GM11168 (cell line): ENCODE measurements around the gene HPS4.

ENCODE experiments used
- in situ Hi-C: fragments of 300-500 bp; cut with MboI; formaldehyde crosslinking; loops from one replicate; pipeline ENCODE4 v1.12.0; 2022; ENCODE audit warnings: low sequenced_read_pairs; ENCODE audit not compliant: unreplicated experiment

Gene HPS4

DNA sequence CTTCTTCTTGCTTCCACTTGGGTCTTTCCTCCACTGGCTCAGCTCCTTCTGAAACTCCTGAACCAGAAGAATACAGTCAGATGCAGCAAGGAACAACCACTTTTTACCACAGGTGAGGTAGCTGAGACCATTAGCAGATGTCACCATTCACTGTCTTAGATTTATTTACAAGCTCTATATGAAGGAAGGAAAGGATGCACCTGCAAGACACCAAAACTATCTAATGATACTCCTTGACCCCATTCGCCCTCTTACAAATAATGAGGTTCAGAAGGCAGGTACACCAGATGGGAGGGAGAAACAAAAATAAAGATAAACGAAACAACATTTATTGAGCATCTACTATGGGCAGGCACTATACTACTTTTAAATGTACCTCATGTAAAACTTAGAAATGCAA lies 18.4 kb upstream of the HPS4 start:
- in situ Hi-C loops, result loop anchor here (10.0 kb wide), 1 partner anchor 163 kb away; no protein-coding TSS in a partner anchor

DNA sequence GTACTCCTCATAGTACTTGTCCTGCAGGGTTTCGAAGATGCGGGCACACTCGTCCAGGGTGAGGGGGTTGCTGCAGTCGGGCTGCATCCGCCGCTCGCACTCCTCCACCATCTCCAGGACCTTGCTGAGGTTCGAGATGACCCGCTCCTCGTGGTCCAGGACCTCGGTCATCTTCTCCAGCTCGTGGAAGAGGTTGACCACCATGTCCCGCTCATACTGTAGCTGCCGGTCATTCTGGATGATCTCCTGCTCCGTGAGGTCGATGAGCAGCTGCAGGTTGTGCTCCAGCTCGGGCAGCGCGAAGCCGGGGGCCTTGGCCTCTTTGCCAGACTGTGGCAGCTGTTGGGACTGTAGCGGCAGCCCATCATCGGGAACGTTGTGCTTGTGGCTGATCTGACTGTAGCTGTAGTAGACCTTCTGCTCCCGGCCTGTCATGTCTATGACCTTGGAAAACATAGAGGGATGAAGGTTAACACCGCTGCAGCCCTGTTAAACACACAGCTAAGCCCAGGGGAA lies 15.7 kb upstream of the HPS4 start:
- in situ Hi-C loops, result no loop called here

DNA sequence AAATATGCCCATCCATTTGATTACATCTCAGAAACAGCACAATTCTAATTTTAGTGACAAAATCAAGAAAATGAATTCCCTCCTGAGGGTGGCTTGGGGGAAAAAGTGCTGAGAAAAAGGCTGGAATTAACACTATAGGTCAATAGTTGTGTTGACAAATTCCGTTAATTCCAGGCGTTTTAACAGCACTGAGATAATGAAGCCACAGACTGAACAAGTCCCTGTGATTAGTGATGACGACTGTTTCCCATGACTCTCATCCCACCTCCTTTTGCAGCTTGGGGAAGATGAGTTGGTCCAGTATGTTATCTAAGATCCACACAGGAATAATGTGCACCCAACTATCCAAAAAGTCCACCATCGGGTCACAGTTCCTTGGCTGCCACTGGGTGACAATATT lies 12.9 kb upstream of the HPS4 start:
- in situ Hi-C loops, result no loop called here

DNA sequence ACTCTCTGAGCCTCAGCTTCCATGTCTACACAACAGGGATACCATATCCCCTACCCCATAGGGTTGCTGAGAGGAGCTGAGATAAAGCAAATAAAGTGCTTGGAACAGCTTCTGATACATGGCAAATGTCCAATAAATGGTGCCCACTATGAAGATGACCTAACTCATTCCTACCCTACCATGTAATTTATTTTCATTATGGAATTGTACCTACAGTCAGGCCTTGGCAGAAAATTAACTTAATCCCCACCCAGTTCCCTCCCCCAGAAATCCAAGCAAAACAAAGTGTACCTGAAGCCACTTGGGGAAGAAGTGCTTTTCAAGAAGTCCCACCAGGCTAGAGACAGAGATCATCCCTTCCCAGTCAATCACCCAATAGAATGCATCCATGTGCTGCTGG lies 10.9 kb upstream of the HPS4 start:
- in situ Hi-C loops, result no loop called here

DNA sequence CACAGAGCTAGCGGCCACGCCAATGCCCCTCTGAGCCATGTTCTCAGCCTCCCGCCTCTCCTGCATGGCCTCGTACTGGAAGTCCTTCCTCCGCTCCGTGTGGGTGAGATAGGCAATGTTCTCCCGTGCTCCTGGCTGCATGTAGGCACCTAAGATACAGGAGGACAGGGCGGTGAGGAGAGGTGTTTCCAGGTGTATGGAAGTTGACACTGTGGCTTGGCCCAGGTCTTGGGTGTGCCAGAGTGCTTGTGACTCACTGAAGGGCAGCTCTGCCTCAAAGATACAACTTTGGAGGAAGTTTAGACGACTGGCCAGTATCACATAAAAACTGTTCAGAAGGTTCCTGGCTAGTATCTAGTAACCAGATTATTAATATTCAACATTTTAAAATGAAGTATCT lies 8.6 kb upstream of the HPS4 start:
- in situ Hi-C loops, result no loop called here

DNA sequence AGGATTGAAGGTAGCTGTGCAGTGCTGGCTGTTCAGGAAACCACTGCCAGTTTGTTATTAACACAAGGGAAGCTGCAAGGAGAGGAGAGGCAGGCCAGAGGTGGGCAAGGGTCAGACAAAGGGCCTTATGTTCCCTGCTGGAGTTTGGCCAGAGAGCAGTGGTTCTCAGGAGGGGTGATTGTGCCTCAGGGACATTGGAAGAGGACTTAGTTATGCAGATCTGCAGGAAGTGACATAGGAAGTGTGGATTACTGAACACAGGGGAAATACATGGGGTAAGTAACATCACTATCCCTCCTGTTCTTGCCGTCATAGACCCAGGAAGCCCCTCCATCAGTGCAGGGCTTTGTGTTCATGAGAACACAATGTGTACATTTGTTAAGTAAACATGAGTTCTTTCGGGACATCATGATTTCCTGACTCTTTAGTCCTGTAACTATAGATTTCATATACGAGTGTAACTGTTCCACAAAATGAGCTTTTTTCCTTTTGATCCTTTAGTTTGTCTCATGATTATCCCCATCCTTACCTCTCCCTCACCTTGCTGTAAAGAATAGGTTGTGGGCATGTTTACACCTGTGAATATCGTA lies 6.0 kb upstream of the HPS4 start:
- in situ Hi-C loops, result no loop called here

DNA sequence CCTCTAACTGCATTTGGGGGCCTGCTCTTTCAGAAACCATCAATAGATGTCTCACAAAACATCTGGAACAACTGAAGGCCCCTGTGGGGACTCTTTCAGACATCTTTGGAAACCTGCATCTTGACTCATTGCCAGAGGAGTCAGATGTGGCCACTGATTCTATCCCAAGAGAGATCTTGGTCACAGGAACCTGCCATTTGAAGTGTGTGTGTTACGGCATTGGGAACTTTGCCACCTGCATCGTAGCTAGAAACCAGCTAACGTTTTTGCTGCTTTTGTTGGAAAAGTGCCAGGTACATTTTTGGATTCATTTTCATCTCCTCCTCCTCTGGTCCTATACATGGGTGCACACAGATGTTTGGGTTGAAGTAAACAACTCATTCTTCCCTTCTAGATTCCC lies 4.4 kb upstream of the HPS4 start:
- in situ Hi-C loops, result no loop called here

DNA sequence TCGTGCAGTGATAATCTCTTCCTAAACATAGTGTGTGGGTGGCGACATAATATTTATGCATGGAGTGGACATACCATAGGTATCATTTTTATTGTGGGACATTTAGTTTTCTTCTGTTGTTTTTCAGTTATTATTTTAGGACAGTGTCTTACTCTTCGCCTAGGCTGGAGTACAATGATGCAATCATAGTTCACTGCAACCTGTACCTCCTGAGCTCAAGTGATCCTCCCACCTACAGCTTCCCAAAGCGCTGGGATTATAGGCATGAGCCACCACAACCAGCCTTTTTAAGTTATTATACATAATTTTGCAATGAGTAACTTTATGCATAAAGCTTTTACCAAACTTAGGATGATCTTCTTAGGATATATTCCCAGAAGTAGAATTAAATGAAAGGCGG lies 2.8 kb upstream of the HPS4 start:
- in situ Hi-C loops, result no loop called here

DNA sequence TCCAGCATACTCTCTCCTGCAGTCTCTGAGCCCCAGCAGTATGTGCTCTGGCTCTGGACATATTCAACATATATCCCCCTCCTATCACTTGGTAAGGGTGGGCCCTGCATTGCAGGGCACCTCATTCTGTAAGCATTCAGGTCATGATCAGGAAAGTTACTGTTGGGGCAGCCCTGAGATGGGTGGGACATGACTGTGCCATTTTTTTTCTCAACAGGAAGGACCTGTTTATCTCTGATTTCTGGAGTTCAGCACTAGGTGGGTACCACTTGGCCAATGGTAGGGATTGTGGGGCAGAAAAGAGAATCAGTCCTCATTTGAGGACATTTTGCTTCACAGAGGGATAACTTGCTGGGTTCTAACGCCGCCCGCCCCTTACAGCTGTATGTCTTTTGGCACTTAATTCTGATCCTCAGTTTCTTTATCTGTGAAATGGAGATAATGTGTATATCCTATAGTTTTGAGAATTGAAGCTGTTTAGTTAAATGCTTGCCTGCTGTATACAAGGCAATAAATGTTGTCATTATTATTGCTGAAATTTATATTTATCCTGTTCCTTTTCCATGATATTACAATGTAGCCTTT lies 2.3 kb upstream of the HPS4 start:
- in situ Hi-C loops, result no loop called here

DNA sequence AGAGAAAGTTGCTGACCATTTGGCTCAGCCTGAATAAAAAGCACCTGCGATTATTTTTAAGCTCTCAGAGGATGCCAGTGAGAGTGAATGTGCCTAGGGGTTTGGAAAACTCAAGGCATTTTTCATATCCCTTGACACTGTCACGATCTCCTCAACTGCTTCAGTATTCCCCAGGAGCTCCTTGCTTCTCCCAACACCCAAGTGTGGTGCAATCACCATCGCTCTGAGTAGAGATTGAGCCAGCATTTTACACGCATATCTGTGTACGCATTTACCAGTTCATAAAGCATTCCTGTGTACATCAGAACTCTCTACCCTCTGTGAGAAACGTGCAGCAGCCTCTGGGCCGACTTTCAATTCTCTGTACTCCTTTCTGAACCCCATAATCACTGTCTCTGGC lies 1.4 kb upstream of the HPS4 start:
- in situ Hi-C loops, result no loop called here

DNA sequence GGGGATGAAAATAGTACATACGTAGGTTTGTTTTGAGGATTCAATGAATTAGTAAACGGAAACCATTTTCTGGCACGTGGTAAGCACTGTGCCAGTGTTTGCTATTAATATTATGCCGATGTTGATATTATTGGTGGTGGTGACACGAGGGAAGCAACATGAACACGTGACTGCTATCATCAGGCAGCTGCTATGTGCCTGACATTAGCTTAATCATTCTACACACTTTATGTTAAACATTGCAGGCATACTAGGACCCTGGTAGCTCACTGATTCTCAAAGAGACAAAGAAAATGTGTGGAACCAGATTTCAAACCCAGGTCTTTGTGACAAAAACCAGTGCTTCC lies 750 bp upstream of the HPS4 start:
- in situ Hi-C loops, result no loop called here

DNA sequence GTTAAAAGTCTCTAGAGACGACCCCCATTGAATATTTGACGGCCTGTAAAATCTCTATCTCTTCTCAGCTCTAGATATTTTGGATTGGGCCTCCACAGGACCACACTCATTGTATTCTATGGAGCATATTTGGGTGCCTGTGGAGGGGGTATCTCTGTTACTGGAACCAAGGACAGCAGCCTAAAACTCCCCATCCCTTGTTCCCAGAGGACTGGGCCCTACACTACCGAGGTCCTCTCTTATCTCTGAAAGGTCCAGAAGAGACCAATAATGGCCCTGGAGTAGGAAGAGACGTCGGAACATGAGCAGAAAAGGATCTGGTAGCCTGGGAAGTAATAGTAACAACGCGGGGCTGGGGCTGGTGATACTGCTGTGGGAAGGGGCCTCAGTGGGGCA lies 542 bp downstream of the HPS4 start:
- in situ Hi-C loops, result no loop called here

DNA sequence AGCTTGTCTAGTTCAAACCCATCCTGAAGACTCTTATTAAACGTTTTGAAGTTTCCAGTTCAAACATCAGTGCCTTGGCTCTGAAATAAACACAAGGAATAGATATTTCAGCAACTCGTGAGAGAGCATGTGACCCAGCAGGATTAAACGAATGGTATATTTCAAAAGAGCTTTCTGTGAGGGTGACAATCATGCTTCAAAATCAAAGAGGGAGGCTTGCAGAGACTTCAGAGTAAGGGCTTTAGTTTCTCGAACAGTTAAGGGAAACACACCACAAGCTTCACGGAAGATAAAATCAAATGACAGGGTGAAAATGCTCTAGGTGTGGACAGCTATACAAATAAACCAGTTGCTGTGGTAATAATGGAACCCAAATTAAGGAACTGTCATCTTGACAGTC lies 1.4 kb downstream of the HPS4 start:
- in situ Hi-C loops, result no loop called here

DNA sequence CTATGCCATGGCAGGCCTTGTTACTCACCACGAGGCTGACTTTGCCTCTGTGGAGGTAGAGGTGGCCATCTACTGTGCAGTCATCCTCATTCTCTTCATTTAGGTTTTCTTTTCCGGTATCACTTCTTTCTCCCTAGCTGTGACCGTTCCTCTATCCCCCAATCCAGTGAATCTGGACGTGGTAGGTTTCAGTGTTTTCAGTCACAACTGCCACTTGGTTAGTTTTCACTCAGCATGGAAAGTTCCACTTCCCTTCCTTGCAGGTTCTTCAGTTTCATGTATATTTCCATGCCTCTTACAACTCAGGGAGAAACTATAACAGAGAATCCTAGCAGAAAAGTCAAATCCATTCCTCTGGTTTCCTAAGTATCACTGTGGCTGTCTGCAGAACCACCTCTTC lies 1.9 kb downstream of the HPS4 start:
- in situ Hi-C loops, result no loop called here

DNA sequence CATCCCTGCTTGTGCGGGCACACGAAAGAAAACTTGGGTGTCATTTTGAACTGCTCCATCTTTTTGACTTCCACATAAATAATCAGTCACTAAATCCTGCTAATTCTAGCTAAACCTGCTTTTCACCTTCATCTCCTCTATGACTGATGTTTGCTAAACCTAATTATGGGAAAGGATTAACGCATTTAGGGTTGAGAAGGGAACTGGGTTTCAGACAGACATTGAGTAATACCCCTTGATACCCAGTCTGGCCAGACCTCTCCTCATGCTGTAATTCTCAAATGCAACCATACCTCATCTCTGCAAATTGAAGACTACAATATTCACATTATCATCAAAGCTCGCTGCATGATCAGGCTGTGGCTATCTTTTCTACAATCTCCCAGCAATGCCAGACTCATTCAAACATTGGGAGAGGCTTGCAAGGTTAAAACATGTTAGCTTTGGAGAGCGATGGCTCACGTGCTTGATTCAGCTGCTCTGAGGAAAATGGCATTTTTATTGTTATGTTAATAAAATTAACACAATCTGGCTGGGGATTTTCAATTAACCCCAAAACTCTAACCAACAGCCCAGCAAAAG lies 2.4 kb downstream of the HPS4 start:
- in situ Hi-C loops, result no loop called here

DNA sequence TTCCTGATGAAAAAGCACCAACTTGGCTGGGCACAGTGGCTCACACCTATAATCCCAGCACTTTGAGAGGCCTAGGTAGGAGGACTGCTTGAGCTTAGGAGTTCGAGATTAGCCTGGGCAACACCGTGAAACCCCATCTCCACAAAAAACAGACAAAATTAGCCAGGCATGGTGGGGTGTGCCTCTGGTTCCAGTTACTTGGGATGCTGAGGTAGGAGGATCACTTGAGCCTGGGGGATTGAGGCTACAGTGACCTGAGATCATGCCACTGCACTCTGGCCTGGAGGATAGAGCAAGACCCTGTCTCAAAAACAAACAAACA lies 3.0 kb downstream of the HPS4 start:
- in situ Hi-C loops, result no loop called here

DNA sequence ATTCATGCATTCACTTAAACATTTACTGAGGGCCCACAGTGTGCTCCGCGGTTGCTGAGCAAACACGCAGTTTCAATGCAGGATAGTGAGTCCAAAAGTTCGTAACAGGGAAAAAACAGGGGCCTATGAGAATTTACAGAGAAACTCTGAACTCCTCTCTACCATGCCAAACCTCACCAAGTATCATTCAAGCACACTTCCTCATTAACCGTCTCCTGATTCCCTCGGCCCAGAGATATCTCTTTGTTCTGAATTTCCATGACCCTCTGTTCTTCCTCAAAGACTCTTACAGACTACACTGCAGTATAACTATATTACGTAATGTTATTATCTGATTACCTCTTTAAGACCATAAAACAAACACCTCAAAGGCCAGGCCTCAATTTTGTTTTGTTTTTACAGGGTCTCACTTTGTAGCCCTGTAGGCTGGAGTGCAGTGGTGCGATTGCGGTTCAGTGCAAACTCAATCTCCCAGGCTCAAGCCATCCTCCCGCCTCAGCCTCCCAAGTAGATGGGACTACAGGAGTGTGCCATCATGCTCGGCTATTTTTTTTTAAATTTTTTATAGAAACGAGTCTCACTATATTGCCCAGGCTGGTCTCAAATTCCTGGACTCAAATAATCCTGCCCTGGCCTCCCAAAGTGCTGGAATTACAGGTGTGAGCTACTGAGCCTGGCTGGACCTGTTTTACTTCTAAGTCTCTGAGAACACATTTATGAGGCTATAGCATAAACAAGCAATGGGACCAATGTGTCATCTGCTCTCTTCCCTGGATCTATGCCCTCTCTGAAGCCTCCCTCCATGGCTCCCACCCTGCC lies 3.6 kb downstream of the HPS4 start:
- in situ Hi-C loops, result no loop called here

DNA sequence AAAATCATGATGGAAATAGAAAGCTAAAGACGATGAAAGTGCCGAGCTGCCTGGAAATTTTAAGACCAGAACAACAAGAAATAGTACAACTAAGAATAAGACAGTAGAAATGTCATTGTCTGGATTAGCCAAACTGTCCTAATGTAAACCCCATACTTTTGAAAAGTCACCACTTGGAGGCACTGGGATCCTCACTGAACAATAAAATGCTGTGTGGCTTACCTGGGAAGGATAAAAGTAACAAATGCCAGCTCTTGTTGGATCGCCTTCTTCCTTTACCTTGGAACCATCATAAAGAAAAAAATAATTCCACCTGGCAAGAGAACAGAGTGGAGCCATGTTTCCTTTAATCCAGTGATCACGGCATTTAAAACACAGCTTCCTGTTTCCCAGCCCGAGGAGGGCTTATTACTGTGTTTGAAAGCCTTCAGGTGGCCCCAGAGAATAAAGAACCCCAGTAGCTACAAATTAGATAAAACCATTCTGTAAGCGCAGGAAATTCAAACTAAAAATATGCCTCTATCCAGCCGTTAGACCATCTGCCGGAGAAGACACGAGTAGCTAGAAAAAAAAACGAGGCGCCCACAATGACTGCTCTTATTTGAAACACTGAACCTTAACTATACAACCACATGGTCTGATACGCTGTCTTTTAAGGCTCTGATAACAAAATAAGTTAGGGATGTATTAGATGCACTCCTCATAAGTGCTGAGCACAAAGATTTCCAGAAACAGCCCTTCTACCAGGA lies 4.4 kb downstream of the HPS4 start:
- in situ Hi-C loops, result no loop called here

DNA sequence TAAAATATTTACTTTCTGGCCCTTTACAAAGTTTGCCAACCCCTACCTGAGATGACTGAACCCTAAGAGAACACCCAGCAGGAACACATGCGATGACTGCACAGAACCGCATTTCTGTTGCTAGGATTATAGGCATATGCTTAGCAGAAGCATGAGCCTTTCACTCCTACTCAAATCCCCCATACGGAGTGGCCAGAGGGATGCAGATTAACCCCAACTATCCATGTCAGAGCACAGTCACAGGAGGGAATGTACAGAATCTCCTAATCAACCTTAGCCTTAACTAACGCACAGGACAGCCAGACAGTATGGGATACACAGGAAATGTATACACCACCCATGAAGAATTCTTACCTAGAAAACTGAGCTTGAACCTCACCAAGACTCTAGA lies 6.2 kb downstream of the HPS4 start:
- in situ Hi-C loops, result no loop called here

DNA sequence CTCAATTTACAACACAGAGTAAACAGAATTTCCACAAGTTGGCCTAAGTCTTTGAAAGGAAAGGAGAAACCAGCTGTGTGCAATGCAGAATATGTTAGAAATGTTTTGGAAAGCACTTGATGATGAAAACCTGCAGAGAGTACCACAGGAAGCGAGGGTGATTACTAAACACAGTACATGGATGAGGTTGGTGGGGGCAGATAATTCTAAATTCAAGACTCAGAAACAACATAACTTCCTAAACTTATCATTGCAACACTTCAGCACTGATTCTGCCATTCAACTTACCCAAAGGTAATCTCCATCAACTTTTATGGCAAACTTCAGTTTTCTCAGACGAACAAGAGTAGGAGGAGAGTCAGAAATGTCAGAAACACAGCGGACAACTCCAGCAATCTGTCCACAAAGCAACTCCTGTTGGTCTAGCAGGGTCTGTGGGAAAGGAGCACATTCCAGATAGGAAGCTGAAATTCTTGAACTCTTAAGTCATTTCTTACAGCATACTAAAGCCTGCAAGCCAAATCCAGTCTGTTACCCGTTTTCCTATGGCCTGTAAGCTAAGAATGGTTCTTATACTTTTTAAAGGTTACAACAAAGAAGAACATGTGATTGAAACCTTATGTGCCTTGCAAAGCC lies 6.8 kb downstream of the HPS4 start:
- in situ Hi-C loops, result no loop called here
